ENCODE data around the gene DDIAS.
"Not testable (repeated sequence)": the region's sequence is repeated elsewhere in the genome, so short reads cannot be mapped to it uniquely, and the experiment has no call there.

DNA sequence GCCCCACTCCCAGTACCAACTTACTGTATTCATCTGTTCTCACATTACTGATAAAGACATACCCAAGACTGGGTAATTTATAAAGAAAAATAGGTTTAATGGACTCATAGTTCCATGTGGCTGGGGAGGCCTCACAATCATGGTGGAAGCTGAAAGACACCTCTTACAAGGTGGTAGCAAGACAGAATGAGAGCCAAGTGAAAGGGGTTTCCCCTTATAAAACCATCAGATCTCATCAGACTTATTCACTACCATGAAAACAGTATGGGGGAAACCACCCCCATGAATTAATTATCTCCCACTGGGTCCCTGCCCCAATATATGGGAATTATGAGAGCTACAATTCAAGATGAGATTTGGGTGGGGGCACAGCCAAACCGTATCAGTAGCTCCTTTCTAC is 43.5 kb downstream of the DDIAS start:
- not testable (repeated sequence) for TF ChIP-seq POLR2A, EP300 (IDR thresholded peaks at IDR 0.05)
